NCI-H2107 (cell line): Measurements from ENCODE around the gene CCDC40.
"Not testable (repeated sequence)": the region's sequence is repeated elsewhere in the genome, so short reads cannot be mapped to it uniquely, and the experiment has no call there.

Experiments
- DNase-seq: peaks from one replicate; lab custom pipeline; 2025; lab: John Stamatoyannopoulos, UW

The CCDC40 gene

DNA sequence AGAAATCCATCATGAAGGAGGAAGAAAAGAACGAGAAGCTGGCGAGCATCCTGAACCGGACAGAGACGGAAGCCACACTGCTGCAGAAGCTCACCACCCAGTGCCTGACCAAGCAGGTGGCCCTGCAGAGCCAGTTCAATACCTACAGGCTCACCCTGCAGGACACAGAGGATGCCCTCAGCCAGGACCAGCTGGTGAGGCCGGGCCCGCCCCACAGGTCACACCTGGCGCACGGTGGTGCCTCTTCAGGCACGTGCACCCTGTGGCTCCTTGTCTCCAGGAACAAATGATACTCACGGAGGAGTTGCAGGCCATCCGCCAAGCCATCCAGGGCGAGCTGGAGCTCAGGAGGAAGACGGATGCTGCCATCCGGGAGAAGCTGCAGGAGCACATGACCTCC, 45.2 kb downstream of the CCDC40 start:
- no peak for DNase-seq

DNA sequence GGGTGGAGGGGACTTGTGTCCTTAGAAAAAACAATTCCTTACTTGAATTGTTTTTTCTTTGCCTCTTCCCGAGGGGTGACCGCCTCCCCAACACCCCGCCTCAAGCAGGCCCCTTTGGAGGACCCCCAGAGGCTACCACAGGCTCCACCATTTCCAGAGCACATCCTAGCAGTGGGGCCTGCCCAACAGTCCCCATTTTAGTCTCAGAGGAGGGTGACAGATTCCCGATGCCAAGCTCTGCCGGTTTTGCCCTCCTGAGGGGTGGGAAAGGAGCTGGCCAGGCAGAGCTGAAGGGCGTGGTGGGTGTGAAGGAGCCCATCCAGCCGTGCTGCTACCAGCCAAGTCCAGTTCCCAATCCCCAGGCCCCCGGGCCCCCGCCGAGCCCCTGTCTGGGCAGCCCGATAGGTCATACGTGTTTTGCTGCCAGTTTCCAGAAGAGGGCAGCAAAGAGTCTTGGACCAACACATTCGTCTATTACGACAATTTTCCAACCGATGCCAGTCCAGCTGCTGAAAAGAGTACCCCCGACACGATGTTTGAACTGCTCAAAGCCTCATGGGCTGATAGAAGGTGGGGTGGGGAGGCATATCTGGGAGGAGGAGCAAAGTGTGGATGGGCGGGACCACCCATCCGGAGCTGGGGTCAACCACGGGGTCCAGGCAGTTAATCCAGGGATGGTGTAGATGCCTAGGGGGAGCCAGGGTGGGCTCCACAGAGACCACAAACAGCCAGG, 46.1 kb downstream of the CCDC40 start:
- peak; percentile 27 for DNase-seq

DNA sequence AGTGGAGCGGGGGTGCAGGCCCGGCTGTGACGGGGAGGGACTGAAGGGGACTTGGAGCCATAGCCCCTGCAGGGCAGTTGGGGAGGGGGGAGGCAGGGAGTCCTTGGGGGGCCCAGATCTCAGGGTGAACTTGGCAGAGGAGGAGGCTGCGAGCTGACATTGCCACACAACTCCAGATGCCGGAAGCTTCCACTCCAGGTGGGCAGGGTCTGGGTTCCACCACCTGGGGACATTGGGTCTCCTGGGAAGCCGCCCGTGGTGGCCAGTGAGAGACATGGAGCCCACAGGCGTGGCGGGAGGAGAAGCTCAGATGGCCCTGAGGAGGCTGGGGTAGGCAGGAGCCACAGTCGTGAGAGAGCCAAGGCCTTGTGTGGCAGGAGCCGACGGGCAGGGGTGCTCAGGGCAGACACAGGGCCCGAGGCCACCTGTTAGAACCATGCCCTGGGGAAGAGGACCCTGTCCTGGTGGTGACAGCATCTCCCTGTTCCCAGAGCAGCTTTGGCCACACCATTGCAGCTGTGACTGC, 46.8 kb downstream of the CCDC40 start:
- DNase-seq: no peak

DNA sequence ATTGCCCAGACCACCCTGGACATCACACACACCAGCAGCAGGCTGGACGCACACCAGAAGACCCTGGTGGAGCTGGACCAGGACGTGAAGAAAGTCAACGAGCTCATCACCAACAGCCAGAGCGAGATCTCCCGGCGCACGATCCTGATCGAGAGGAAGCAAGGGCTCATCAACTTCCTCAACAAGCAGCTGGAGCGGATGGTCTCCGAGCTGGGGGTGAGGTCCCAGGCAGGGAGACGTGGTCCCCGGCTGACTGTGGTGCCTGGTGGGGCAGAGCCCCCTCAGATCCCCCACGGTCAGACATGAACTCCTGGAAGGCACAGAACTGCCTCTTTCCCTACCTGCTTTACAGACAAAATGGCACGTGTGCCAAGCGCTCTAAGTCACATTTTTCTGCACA, 48.3 kb downstream of the CCDC40 start:
- DNase-seq: no peak

DNA sequence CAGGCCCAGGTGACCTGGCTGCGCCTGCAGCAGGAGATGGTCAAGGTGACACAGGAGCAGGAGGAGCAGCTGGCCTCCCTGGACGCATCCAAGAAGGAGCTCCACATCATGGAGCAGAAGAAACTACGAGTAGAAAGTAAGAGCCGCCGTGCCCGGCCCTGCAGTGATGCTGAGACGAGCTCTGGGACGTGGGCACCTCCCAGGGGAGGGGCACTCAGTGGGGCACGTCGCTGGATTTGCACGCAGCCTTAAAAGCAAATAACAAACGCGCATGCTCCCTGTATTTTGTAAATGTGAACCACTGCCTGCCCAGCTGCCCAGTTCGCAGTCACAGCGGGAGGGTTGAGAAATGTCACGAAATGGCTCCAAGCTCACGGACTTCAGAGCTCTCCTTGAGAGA, 49.6 kb downstream of the CCDC40 start:
- no peak for DNase-seq

DNA sequence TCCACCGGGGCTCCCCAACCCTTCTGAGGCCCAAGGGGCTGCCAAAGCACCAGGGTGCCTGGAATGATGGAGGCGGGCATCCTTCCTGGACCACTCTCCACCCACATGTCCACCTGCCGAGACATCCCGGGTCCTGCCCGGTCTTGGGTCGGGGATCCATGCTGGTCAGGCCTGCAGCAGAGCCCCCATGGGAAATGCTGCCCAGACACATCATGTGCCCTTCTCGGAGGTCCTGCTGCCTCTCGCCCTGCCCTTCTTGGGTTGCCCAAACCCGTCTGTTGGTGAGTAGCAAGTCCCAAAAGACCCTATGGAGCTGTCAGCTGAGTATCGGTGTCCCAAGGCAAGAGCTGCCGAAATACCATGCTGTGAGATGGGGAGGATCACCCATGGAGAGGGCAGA, 50.2 kb downstream of the CCDC40 start:
- no peak for DNase-seq

DNA sequence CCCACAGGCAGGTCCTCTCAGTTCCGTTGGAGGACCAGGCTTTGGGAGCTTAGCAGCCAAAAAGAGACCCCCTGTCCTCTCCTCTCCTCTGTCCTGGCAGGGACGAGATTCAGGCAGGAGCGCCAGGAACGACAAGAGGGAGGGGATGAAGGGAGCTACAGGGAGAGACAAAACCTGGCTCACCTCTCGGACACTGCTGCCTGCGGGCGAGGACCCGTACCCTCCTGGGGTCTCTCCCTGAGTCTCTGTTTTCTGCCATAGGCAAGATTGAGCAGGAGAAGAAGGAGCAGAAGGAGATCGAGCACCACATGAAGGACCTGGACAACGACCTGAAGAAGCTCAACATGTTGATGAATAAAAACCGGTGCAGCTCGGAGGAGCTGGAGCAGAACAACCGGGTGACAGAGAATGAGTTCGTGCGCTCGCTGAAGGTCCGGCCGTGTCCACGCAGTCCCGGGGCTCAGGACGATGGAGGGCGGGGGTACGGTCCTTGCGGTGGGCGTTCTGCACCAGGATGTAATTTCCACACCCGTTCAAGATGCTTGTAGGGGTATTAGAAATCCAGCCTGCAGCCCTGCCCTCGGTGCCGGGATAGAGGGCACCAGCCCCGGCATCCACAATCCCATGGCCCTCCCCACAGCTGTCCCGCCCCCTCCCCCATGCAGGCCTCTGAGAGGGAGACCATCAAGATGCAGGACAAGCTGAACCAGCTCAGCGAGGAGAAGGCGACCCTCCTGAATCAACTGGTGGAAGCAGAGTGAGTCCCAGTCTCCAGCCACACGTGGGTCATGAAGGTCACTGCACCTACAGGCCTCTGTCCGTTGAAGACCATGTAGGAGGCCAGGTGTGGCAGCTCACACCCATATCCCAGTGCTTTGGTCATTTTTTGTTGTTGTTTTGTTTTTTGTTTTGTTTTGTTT, 51.2 kb downstream of the CCDC40 start:
- no peak for DNase-seq

DNA sequence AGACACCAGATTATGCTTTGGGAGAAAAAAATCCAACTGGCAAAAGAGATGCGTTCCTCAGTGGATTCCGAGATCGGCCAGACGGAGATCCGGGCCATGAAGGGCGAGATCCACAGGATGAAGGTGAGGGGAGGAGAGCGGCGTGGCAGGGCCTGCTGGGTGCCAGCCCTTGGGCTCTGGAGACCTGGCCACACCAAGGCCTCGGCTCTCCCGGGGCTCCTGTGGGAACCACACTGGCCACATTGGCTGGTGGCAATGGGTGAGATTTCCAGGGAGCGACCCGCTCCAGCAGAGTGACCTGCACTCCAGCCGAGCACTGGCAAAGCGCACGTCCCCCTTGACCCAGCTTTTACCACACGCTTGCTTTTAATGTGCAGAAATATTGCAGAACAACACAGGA, 53.3 kb downstream of the CCDC40 start:
- no peak for DNase-seq

DNA sequence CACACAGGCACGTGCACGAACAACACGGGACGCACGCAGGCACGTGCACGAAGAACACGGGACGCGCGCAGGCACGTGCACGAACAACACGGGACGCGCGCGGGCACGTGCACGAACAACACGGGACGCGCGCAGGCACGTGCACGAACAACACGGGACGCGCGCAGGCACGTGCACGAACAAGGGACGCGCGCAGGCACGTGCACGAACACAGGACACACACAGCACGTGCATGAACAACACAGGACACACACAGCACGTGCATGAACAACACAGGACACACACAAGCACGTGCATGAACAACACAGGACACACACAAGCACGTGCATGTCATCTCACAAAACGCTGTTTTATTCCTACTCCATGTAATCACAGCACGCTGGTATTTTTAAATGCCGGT, 53.7 kb downstream of the CCDC40 start:
- not testable (repeated sequence) for DNase-seq

DNA sequence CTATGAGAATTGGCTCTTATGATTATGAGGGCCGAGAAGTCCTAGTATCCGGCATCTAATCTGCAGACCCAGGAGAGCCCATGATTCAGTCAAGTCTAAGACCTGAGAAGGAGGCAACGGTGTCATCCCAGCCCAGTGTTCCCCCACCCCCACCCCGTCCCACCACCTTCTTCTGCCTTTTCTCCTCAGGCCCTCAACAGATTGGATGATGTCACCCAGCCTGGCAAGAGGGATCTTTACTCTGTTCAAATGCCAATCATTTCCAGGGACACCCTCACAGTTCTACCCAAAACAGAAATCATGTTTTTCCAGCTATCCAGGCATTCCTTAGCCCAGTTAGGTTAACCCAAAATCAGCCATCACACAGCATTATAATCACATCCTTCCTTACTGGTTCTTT, 54.9 kb downstream of the CCDC40 start:
- no peak for DNase-seq

DNA sequence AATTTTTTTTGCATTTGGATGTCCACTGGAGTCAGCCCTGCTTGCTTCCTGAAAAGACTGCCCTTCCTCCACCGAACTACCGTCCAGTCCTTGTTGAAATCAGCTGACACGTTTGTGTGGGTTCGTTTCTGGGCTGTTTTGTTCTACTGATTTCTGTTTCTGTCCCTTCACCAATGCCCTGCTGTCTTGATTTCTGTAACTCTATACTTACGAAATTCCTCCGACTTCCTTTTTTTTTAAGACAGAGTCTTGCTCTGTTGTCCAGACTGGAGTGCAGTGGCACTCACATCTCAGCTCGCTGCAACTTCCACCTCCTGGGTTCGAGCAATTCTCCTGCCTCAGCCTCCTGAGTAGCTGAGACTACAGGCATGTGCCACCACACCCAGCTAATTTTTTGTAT, 56.5 kb downstream of the CCDC40 start:
- DNase-seq: no peak

DNA sequence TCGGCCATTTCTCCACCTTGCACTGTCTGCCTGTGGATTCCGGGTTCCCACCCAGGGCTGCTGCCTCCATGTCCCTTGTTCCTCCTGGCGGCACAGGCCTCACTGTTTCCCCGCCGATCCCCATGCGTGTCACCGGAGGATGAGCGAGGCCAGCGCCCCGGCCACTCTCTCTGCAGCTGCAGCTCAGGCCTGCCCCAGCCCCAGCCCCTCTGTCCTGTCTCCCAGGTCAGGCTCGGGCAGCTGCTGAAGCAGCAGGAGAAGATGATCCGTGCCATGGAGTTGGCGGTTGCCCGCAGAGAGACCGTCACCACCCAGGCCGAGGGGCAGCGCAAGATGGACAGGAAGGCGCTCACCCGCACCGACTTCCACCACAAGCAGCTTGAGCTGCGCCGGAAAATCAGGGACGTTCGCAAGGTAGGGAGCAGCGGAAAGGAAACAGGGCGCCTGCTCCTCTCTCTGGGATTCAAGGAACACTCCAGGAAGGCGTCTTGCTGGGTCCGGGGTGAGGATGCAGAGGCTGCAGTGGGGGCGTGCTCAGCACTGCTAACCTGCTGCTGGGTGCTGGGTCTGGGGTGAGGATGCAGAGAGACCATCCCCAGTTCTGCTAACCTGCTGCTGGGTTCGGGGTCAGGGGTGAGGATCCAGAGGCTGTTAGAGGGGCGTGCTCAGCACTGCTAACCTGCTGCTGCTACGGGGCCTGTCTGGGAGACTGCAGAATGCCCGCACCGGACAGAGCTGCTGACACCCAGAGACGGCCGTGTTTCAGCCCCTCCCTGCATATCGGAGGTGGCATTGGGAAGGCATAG, 58.8 kb downstream of the CCDC40 start:
- no peak for DNase-seq

DNA sequence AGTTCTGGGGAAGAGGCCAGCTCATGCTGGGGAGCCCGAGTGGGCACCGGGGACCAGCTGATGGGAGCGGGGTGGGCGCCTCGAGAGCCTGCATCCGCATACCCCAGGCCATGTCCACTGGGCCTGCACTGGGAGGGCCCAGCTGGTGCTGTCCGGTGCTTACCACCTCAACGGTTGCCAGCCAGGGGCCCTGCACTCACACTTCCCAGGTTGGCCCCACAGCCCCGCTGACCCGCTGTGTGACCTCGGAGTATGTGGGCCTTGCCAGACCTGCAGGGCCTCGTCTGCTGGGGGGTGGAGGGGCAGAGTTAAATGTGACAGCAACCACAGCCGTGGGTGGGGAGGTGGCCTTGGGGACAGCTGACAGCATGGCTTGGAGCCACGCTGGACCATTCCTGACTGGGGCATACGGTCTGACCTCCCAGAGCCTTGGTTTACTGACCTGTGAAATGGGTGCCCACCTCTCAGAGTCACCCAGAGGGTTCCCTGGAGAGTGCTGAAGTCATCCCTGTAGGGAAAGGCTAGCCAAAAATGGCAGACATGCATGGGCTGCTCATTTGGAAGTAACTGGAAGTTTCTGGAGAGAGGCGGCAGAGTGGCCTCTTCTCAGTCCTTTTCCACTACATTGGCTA, 59.5 kb downstream of the CCDC40 start:
- no peak for DNase-seq

DNA sequence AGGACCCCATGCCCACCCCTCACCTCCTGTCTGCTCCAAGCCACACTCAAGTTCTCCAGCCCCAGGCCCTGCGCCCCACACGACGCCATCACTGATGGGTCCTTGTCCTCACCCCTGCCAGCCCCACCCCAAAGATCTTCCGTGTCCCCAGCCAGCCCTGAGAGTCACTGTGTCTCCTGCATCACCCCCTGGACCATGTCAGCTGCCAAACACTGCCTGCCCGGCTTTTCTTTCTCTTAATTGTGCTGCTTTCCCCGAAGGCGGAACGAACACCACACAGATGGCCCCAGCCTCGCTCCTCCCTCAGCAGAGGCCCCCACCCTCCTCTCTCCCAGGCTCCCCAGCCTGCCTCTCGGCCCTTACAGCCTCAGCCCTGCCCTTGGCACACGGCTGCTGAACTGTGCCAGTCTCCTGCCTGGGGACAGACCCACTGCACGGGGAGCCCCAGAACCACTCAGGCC, 60.1 kb downstream of the CCDC40 start:
- DNase-seq: no peak

DNA sequence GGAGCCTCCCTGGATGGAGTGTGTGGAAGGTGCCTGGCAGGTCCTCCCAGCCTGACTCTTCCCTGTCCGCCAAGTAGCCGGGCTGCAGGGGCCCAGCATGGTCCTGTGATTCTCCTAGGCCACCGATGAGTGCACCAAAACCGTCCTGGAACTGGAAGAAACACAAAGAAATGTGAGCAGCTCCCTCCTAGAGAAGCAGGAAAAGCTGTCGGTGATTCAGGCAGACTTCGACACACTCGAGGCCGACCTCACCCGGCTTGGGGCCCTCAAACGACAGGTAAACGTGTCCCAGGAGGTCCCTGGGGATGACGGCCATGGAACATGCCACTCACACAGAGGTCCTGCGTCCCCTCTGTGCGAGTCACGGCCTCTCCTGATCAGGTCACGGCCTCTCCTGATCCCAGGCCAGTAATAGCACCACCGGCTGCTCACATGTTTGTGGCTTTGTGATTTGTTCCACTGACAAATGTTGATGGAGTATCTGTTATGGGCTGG, 60.7 kb downstream of the CCDC40 start:
- no peak for DNase-seq

DNA sequence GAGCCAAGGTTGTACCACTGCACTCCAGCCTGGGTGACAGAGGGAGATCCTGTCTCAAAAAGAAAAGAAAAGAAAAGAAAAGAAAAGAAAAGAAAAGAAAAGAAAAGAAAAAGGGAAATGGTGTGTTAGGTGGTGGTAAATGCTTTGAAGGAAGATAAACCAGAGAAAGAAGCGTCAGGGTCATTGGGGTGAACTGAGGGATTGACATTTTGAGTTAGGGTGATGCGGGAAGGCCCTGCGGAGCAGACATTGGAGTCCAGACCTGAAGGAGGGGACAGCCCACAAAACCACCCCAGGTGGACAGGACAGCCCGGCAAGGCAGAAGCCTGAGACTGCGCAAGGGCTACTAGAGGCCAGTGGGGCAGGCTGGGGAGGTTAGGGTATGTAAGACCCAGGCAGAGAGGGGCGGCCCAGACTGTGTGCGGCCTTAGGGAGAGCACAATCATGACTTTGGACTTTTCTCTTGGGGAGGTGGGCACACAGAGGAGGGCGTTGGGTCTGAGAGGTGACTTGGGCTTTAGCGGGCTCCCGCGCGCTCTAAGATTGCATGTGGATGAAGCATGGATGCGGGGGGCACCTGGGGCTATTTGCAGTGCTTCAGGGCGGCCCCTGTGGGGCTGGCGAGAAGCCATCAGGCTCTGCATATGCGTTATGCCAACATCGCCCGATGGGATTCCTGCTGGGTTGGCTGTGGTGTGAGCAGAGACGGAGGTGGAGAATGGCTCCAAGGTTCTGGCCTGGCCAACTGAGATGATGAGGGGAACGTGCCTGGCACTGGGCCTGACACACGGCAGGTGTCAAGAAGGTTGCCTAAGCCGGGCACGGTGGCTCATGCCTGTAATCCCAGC, 61.6 kb downstream of the CCDC40 start:
- no peak for DNase-seq

DNA sequence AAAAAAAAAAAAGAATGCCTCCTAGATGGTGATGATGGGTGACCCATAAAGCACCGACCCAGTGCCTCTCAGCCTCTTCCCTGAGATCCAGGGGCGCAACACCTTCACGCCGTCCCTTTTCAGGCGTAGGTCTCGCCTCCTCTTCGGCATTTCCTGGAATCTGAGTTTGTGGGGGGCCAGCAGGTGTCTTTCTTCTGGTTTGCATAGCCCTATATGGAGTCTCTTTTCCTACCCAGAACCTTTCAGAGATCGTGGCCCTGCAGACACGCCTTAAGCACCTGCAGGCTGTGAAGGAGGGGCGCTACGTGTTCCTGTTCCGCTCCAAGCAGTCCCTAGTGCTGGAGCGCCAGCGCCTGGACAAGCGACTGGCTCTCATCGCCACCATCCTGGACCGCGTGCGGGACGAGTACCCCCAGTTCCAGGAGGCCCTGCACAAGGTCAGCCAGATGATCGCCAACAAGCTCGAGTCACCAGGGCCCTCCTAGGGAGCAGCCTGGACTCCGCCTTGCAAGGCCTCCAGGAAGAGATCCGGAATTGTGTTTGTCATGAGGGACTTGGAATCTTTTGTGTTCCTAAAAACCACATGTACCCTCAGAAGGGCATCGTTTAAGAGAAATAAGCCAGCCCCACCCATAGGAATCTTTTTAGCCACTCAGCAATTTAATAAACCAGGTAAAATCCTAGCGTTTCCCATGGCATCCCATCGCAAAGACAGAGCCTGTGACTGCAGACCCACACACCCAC, 63.0 kb downstream of the CCDC40 start:
- no peak for DNase-seq

DNA sequence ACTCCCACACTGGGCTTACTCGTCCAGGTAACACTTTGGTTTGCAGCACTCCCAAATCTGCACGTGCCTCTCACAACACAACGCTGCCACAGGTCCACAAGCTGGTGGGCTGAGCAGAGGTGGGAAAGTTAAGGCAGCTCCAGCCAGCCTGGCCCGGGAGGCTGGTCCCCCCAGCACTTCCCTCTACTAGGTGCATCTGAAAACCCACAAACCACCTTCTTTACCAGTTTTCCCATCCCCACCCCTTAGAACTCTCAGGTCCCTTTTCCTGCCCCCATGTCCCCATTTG, 63.5 kb downstream of the CCDC40 start:
- DNase-seq: no peak

DNA sequence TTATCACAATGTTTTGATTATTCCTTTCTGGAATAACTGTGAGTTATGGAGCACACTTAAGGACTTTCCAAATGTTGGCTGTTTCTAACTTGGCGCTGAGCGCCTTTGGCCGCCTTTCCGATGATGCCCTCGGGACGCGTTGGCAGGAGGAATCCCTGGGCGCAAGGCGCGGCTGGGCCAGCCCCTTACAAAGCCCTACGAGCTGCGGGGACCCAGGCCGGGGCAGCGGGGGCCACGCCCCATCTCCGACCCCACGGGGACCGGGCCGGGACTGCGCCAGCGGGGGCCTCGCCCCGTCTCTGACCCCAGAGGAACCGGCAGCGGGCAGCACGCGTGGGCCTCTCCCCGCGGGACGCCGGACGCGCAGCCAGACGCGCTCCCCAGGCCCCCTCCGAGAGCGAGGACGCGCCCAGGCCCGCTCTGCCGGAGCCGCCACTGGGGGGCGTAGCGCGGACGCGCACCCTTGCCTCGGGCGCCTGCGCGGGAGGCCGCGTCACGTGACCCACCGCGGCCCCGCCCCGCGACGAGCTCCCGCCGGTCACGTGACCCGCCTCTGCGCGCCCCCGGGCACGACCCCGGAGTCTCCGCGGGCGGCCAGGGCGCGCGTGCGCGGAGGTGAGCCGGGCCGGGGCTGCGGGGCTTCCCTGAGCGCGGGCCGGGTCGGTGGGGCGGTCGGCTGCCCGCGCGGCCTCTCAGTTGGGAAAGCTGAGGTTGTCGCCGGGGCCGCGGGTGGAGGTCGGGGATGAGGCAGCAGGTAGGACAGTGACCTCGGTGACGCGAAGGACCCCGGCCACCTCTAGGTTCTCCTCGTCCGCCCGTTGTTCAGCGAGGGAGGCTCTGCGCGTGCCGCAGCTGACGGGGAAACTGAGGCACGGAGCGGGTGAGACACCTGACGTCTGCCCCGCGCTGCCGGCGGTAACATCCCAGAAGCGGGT, 64.8 kb downstream of the CCDC40 start, which contains the start of gene GAA:
GAA (plus strand) TSS at position 571 of the 935 bp plus-strand sequence. CDS start 3,006 bp downstream, outside the sequence.
- peak; percentile 55 for DNase-seq
